MM.1S (cell line): ENCODE data around the gene IL24.

Experiments
- DNase-seq: peaks from one replicate; pipeline ENCODE4 v3.0.0-alpha.2; 2015
- H2AFZ ChIP-seq: fragments of 300-600 bp; sonication (generic); 2 replicates; pipeline ENCODE4 v1.6.0; 2016; ENCODE audit warnings: antibody characterized with exemption, low read length
- H3F3A ChIP-seq: fragments of 300-600 bp; sonication (generic); 2 replicates; pipeline ENCODE4 v1.6.1; 2016; ENCODE audit warnings: mild to moderate bottlenecking, antibody characterized with exemption, low read length, moderate library complexity, mixed read lengths; ENCODE audit not compliant: insufficient read depth
- H3K27ac ChIP-seq: fragments of 300-600 bp; sonication (generic); 2 replicates; pipeline ENCODE4 v1.5.1; 2016; ENCODE audit warnings: mild to moderate bottlenecking, low read length
- H3K27me3 ChIP-seq: fragments of 300-600 bp; sonication (generic); replicated peaks from 2 replicates; pipeline ENCODE4 v1.6.0; 2016; ENCODE audit warnings: low read length; ENCODE audit not compliant: insufficient read depth
- H3K36me3 ChIP-seq: fragments of 300-600 bp; sonication (generic); replicated peaks from 2 replicates; pipeline ENCODE4 v1.6.1; 2016; ENCODE audit warnings: mild to moderate bottlenecking, low read length, mixed read lengths; ENCODE audit not compliant: insufficient read depth
- H3K4me1 ChIP-seq: fragments of 300-600 bp; sonication (generic); 2 replicates; pipeline ENCODE4 v1.6.1; 2016; ENCODE audit warnings: low read length, mixed read lengths
- H3K4me2 ChIP-seq: fragments of 300-600 bp; sonication (generic); 2 replicates; pipeline ENCODE4 v1.6.0; 2016; ENCODE audit warnings: low read depth, low read length
- H3K4me3 ChIP-seq: fragments of 300-600 bp; sonication (generic); 2 replicates; pipeline ENCODE4 v1.5.1; 2016; ENCODE audit warnings: low read length, mixed read lengths
- H3K79me2 ChIP-seq: fragments of 300-600 bp; sonication (generic); 2 replicates; pipeline ENCODE4 v1.6.1; 2016; ENCODE audit warnings: mixed run types, low read length, mixed read lengths
- H3K9ac ChIP-seq: fragments of 300-600 bp; sonication (generic); 2 replicates; pipeline ENCODE4 v1.6.1; 2016; ENCODE audit warnings: low read length, mixed read lengths
- H3K9me2 ChIP-seq: fragments of 300-600 bp; sonication (generic); replicated peaks from 2 replicates; pipeline ENCODE4 v1.6.1; 2016; ENCODE audit warnings: mild to moderate bottlenecking, low read length, mixed read lengths; ENCODE audit not compliant: insufficient read depth
- H3K9me3 ChIP-seq: fragments of 300-600 bp; sonication (generic); replicated peaks from 2 replicates; pipeline ENCODE4 v1.6.1; 2016; ENCODE audit warnings: mild to moderate bottlenecking, low read length, mixed read lengths; ENCODE audit not compliant: insufficient read depth
- H4K20me1 ChIP-seq: fragments of 300-600 bp; sonication (generic); 2 replicates; pipeline ENCODE4 v1.6.1; 2016; ENCODE audit warnings: mild to moderate bottlenecking, low read length, moderate library complexity, mixed read lengths; ENCODE audit not compliant: insufficient read depth
- EZH2 ChIP-seq: fragments of 300-600 bp; sonication (generic); optimal IDR thresholded peaks from 2 replicates; pipeline ENCODE3; 2017; ENCODE audit warnings: low read depth, mild to moderate bottlenecking, antibody characterized with exemption, low read length, mixed read lengths
- EZH2phosphoT487 ChIP-seq: fragments of 300-600 bp; sonication (generic); IDR thresholded peaks from 2 replicates; pipeline ENCODE4 v1.6.1; 2018; ENCODE audit warnings: antibody characterized with exemption, low read length
- TF ChIP-seq, protein P1 (sequence below): fragments of 300-600 bp; sonication (generic); IDR thresholded peaks from 2 replicates; pipeline ENCODE4 v1.5.1; 2016; ENCODE audit warnings: antibody characterized with exemption, low read length, mixed read lengths

IL24 gene

GRCh38 chr1:206901944-206902343 lies 4.7 kb downstream of the IL24 start:
- Histone ChIP-seq H2AFZ (no peak overlapping the region), H3K4me3 (no peak overlapping the region), H3F3A (no peaks in the 10 kb centered on the region), H3K9me2 (no peaks in the 10 kb centered on the region), H3K79me2 (no peaks in the 10 kb centered on the region), H3K4me1 (no peaks in the 10 kb centered on the region), H3K27me3 (no peaks in the 10 kb centered on the region), H3K27ac (no peak overlapping the region), H3K9ac (no peak overlapping the region), H3K9me3 (no peaks in the 10 kb centered on the region), H3K36me3 (0 out of 2 replicates have a peak, but pooled peaks cover 4% of the 10 kb centered on the region), H4K20me1 (no peaks in the 10 kb centered on the region), H3K4me2 (no peak overlapping the region)
- no peak for DNase-seq
- no peak for TF ChIP-seq EZH2
- TF ChIP-seq, protein P1, sequence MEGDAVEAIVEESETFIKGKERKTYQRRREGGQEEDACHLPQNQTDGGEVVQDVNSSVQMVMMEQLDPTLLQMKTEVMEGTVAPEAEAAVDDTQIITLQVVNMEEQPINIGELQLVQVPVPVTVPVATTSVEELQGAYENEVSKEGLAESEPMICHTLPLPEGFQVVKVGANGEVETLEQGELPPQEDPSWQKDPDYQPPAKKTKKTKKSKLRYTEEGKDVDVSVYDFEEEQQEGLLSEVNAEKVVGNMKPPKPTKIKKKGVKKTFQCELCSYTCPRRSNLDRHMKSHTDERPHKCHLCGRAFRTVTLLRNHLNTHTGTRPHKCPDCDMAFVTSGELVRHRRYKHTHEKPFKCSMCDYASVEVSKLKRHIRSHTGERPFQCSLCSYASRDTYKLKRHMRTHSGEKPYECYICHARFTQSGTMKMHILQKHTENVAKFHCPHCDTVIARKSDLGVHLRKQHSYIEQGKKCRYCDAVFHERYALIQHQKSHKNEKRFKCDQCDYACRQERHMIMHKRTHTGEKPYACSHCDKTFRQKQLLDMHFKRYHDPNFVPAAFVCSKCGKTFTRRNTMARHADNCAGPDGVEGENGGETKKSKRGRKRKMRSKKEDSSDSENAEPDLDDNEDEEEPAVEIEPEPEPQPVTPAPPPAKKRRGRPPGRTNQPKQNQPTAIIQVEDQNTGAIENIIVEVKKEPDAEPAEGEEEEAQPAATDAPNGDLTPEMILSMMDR = no peak
- no peak for TF ChIP-seq EZH2phosphoT487

GRCh38 chr1:206902702-206903101 lies 5.5 kb downstream of the IL24 start:
- TF ChIP-seq, protein P1 = no peak
- no peak for TF ChIP-seq EZH2phosphoT487
- TF ChIP-seq EZH2 = no peak
- no peak overlapping the region for H3K4me2 ChIP-seq
- no peaks in the 10 kb centered on the region for H3F3A ChIP-seq
- H3K36me3 ChIP-seq = 0 out of 2 replicates have a peak, but pooled peaks cover 4% of the 10 kb centered on the region
- H3K79me2 ChIP-seq = no peaks in the 10 kb centered on the region
- H2AFZ ChIP-seq = no peak overlapping the region
- DNase-seq = no peak
- no peaks in the 10 kb centered on the region for H3K4me1 ChIP-seq
- no peaks in the 10 kb centered on the region for H3K9me3 ChIP-seq
- H3K27ac ChIP-seq = no peak overlapping the region
- no peak overlapping the region for H3K4me3 ChIP-seq
- H4K20me1 ChIP-seq = no peaks in the 10 kb centered on the region
- no peaks in the 10 kb centered on the region for H3K9me2 ChIP-seq
- no peaks in the 10 kb centered on the region for H3K27me3 ChIP-seq
- H3K9ac ChIP-seq = no peak overlapping the region

DNA sequence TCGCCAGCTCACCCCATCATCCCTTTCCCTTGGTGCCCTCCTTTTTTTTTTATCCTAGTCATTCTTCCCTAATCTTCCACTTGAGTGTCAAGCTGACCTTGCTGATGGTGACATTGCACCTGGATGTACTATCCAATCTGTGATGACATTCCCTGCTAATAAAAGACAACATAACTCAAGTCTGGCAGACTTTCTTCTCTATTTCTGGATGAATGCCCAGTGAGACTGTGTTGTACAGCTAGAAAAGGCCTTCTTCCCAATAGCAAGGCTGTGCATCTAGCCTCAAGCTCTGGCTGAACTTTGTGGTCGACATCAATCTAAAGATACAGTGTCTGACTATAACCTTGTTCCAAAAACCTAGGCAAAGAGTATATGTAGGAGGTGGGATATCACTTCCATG lies 6.4 kb downstream of the IL24 start:
- DNase-seq = no peak
- Histone ChIP-seq H3K9me2 (no peaks in the 10 kb centered on the region), H2AFZ (no peak overlapping the region), H3K9me3 (no peaks in the 10 kb centered on the region), H3K4me2 (no peak overlapping the region), H3K36me3 (0 out of 2 replicates have a peak, but pooled peaks cover 4% of the 10 kb centered on the region), H3K4me3 (no peak overlapping the region), H3K27me3 (no peaks in the 10 kb centered on the region), H4K20me1 (no peaks in the 10 kb centered on the region), H3K9ac (no peak overlapping the region), H3K4me1 (no peaks in the 10 kb centered on the region), H3K27ac (no peak overlapping the region), H3K79me2 (no peaks in the 10 kb centered on the region), H3F3A (no peaks in the 10 kb centered on the region)
- TF ChIP-seq EZH2 (no peak), EZH2phosphoT487 (no peak)
- TF ChIP-seq, protein P1 = no peak
